ENCODE data around the gene TSPAN7.

The TSPAN7 gene

DNA sequence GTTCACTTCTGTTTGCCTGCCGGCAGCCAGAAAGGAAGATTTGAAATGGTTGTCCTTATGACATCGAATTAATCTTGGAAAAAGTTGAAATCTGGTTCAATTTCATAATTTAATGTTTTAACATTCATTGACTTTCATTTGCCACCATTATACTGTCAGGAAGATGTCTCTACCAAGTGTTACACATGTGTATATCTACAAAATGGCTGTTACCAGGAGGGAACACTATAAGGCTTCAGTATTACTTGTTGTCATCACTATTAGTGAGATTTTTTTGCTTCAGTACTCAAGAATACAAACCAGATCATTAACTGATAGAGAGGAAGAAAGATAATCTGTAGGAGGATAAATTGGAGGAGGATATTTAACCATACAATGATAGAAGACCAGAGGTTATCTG lies 71.2 kb downstream of the TSPAN7 start:
- DNase-seq (ENCODE audit: low spot score) = no peak
- TF ChIP-seq, protein P1, sequence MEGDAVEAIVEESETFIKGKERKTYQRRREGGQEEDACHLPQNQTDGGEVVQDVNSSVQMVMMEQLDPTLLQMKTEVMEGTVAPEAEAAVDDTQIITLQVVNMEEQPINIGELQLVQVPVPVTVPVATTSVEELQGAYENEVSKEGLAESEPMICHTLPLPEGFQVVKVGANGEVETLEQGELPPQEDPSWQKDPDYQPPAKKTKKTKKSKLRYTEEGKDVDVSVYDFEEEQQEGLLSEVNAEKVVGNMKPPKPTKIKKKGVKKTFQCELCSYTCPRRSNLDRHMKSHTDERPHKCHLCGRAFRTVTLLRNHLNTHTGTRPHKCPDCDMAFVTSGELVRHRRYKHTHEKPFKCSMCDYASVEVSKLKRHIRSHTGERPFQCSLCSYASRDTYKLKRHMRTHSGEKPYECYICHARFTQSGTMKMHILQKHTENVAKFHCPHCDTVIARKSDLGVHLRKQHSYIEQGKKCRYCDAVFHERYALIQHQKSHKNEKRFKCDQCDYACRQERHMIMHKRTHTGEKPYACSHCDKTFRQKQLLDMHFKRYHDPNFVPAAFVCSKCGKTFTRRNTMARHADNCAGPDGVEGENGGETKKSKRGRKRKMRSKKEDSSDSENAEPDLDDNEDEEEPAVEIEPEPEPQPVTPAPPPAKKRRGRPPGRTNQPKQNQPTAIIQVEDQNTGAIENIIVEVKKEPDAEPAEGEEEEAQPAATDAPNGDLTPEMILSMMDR (conservative IDR thresholded peaks at IDR 0.05; ENCODE audit: low read depth) = no peak
- POLR2A ChIA-PET (ENCODE audit: low non-redundant PET) = no interaction called here
- no peak overlapping the region for H3K27ac ChIP-seq
- CTCF ChIA-PET = no interaction called here

DNA sequence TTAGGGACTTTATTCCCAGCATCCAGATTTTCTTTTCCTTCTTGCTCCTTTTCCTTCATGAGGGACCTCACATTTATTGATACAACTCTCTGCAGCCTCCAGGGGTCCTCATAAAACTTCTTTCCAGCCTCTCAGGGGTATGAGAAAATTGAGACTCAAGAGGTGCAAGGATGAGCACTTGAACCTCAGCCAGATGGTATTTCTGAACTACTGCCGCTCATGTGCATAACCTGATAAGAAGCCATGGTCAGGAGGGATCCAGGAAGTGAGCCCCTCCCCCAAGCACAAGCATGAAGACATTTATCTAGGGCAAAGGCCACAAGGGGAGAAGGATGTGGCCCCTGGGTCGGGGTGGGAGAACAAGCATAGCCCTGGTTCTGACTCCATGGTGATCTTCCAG lies 73.3 kb downstream of the TSPAN7 start:
- no peak overlapping the region for H3K27ac ChIP-seq
- POLR2A ChIA-PET (ENCODE audit: low non-redundant PET) = no interaction called here
- TF ChIP-seq, protein P1 (conservative IDR thresholded peaks at IDR 0.05; ENCODE audit: low read depth) = no peak
- CTCF ChIA-PET = no interaction called here
- no peak for DNase-seq (ENCODE audit: low spot score)

DNA sequence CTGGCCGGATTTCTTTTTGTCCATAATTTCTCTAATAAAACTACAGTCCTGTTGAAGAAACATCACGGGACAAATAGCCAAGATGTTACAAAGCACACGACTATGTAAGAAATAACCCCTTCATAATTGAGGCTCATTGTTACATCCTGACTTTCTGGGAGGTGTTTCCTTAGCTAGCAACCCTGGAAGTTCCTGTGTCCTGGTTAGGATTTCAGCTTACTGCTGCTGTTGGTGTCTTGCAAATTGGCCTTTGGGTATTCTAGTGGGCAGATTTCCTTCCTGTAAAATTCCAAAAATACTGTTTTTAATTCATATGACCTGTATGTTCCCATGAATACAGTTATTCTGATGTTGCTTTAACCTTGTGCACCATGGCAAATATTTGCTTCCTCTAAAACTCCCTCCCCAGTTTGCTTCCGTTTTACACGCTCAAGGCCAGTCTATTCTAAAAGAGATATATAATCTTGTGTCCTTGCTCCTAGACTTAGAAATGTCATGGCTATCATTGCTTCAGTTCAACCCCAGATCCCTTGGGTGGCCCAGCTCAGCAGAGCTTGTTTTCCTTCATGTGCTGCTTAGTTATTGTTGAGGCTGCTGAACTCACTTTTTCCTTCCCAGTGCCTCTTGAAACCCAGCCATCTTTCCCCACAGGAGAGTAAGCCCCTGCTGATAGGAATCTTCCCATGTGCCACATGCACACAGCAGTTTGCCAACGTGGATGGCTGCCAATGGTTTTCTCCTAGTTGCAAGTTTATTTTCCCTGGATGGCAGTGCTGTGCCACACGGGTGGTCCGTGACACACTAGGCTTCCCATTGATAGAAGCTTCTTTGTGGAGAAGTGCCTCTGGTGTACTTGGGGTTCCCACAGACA lies 75.8 kb downstream of the TSPAN7 start:
- no peak overlapping the region for H3K27ac ChIP-seq
- no peak for DNase-seq (ENCODE audit: low spot score)
- TF ChIP-seq, protein P1 (conservative IDR thresholded peaks at IDR 0.05; ENCODE audit: low read depth) = no peak
- ChIA-PET CTCF (no interaction called here), POLR2A (ENCODE audit: low non-redundant PET) (no interaction called here)

DNA sequence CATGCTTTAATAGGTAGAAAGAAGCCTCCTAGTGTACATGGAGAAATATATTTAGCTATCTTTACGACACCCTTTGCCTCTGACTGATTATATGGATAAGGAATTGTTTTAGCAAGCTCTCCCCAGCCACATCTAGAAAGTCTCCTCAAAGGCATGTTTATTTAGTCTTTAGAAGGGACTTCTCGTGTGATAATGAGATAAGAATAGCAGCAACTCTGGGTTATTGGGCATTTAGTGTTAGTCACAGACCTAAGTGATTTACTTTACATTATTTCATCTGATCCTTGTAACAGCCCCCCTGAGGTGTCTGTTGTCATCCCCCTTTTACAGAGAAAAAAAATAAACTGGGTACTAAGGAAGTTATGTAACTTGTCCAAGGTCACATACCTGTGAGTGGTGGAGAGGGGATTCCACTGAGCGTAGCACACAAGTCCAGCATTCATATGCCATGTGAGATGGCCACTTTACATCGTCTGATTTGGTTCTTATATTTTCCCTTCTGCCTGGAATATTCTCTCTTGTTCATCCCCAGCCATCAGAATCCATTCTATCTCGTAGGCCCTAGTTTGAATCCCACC lies 77.7 kb downstream of the TSPAN7 start:
- TF ChIP-seq, protein P1 (conservative IDR thresholded peaks at IDR 0.05; ENCODE audit: low read depth) = no peak
- no peak for DNase-seq (ENCODE audit: low spot score)
- no peak overlapping the region for H3K27ac ChIP-seq
- POLR2A ChIA-PET (ENCODE audit: low non-redundant PET) = no interaction called here
- CTCF ChIA-PET = interaction anchor here (0.7 kb wide), 1 partner anchor 140 kb away, joined by 3 read pairs; no protein-coding TSS in a partner anchor

DNA sequence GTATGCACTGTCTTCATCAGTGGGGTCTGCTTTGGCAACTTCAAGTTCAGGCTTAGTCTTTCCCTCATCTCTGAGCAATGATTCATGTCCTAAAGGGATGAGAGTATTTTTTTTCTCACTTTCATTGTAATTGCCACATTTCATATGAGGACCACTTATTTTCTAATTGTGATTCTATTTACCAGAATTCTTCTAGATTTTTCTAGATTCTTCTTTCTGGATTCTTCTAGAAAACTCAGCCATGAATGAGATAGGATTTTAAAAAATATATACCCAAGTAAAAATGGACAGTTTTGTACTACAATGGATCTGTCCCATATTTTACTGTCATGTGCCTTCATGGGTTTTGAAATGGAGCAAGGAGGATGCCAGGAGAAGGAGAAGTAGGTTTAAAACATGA lies 78.4 kb downstream of the TSPAN7 start:
- H3K27ac ChIP-seq = no peak overlapping the region
- TF ChIP-seq, protein P1 (conservative IDR thresholded peaks at IDR 0.05; ENCODE audit: low read depth) = no peak
- CTCF ChIA-PET = no interaction called here
- no peak for DNase-seq (ENCODE audit: low spot score)
- POLR2A ChIA-PET (ENCODE audit: low non-redundant PET) = no interaction called here

DNA sequence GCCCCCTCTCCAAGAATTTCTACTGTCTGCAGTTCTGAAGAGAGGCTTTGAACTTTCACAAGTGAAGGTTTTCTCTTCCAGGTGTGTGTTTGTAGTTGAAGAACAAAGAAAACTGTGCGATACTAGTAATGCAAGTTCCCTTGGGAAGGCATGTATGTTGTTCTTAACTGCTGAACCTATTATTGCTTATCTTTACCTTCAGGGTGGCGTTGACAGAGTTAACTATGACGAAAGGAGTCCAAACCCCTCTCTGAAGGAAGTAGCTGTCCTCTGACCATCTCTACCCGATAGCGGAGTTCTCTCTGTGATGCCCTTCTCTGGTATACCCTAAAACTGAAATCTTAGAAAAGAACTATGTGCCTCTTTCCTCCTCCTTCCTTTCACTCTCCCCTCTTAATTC lies 79.9 kb downstream of the TSPAN7 start:
- no peak for DNase-seq (ENCODE audit: low spot score)

More for the DNA sequence above, 79.9 kb downstream of the TSPAN7 start:
- TF ChIP-seq, protein P1 (conservative IDR thresholded peaks at IDR 0.05; ENCODE audit: low read depth) = no peak
- POLR2A ChIA-PET (ENCODE audit: low non-redundant PET) = no interaction called here
- CTCF ChIA-PET = no interaction called here
- no peak overlapping the region for H3K27ac ChIP-seq
